ENCODE results near the gene KCNQ2.
A peak's percentile ranks its signal among the peaks of the same experiment; 100 is the strongest.
"Not testable (repeated sequence)": the region's sequence is repeated elsewhere in the genome, so short reads cannot be mapped to it uniquely, and the experiment has no call there.

KCNQ2 gene

GRCh38 chr20:63488315-63489251 is 16.1 kb upstream of the KCNQ2 start:
- no peak for DNase-seq

GRCh38 chr20:63487781-63488241 is 15.4 kb upstream of the KCNQ2 start:
- DNase-seq: no peak

GRCh38 chr20:63487116-63487764 is 14.8 kb upstream of the KCNQ2 start:
- no peak for DNase-seq

GRCh38 chr20:63486300-63486855 is 13.9 kb upstream of the KCNQ2 start:
- no peak for DNase-seq

GRCh38 chr20:63484651-63485403 is 12.4 kb upstream of the KCNQ2 start:
- no peak for DNase-seq

GRCh38 chr20:63484236-63484635 is 11.8 kb upstream of the KCNQ2 start:
- DNase-seq: no peak

GRCh38 chr20:63483834-63484233 is 11.4 kb upstream of the KCNQ2 start:
- DNase-seq: no peak

GRCh38 chr20:63482021-63482587 is 9.6 kb upstream of the KCNQ2 start:
- no peak for DNase-seq

GRCh38 chr20:63481503-63481902 is 9.0 kb upstream of the KCNQ2 start:
- no peak for DNase-seq

GRCh38 chr20:63479695-63480419 is 7.4 kb upstream of the KCNQ2 start:
- DNase-seq: not testable (repeated sequence)

GRCh38 chr20:63478346-63479302 is 6.2 kb upstream of the KCNQ2 start:
- DNase-seq: no peak

- no peak for DNase-seq
These were observed 5.5 kb upstream of the KCNQ2 start for GRCh38 chr20:63477944-63478343.

GRCh38 chr20:63477061-63477616 is 4.7 kb upstream of the KCNQ2 start:
- no peak for DNase-seq

- DNase-seq: no peak
These were observed 2.8 kb upstream of the KCNQ2 start for GRCh38 chr20:63475209-63475608.

- DNase-seq: peak; percentile 32
These were observed 1.3 kb upstream of the KCNQ2 start for GRCh38 chr20:63473555-63474449.

GRCh38 chr20:63472862-63473390 is 471 bp upstream of the KCNQ2 start:
- DNase-seq: no peak

GRCh38 chr20:63471717-63471980 is 806 bp downstream of the KCNQ2 start:
- no peak for DNase-seq

GRCh38 chr20:63471002-63471716 is 1.3 kb downstream of the KCNQ2 start:
- DNase-seq: no peak

GRCh38 chr20:63470410-63470809 is 2.0 kb downstream of the KCNQ2 start:
- no peak for DNase-seq

Data from NCI-H1436 (cell line).